Activated T-cell treated with anti-CD3 and anti-CD28 coated beads, Interleukin-2, amount 50 U/mL, for 4 hours (primary cell): Measurements from ENCODE around the gene CDH1. TPM values are rescaled to one million over a fixed set of nuclear protein-coding genes. Genes with fewer than 3 reads are reported as not detected.
"Not testable (repeated sequence)": the region's sequence is repeated elsewhere in the genome, so short reads cannot be mapped to it uniquely, and the experiment has no call there.

Experiments used
- ATAC-seq, 2 donors: fragments of 200-7000 bp; cut with Tn5 transposase; one replicate each; pipeline ENCODE4 v1.10.0; 2021
- DNase-seq: peaks from one replicate; pipeline ENCODE4 v3.0.0-alpha.2; 2020
- H3K27me3 Mint-ChIP-seq: one replicate; pipeline ENCODE4 v1.8.0; 2021; ENCODE audit warnings: low read depth, mixed read lengths
- H3K36me3 Mint-ChIP-seq: one replicate; pipeline ENCODE4 v1.8.0; 2022; ENCODE audit warnings: mixed read lengths; ENCODE audit not compliant: insufficient read depth
- H3K4me1 Mint-ChIP-seq: one replicate; pipeline ENCODE4 v1.8.0; 2021; ENCODE audit warnings: low read depth, mixed read lengths
- H3K4me3 Mint-ChIP-seq: one replicate; pipeline ENCODE4 v1.8.0; 2021; ENCODE audit warnings: mild to moderate bottlenecking, moderate library complexity, mixed read lengths
- H3K9me3 Mint-ChIP-seq: one replicate; pipeline ENCODE4 v1.8.0; 2021; ENCODE audit warnings: mixed read lengths
- total RNA-seq, 3 donors: library from RNA; stranded (reverse); gene quantifications; one replicate each; pipeline ENCODE4 v1.2.1, GENCODE V29; 2021

CDH1 gene
- total RNA-seq, 3 donors from 2014 or later = 0.71 to 1.8 (median 1.3) TPM

DNA sequence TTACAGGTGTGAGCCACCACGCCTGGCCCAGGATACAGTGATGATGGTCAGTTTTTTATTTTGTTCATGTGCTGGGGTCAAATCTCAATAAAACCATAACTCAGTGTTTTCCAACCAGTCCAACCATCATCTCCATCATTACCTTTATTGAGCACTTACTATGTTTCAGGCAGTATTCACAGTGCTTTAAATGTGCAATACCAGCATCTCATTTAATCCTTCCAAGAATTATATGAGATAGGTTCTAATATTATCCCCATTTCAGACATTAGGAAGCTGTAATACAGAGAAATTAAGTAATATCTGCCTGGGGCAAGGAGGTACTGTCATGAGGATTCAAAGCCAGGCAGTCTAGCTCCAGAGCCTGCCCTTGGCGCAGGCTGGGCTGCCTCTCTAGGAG is 69.3 kb downstream of the CDH1 start:
- Mint-ChIP-seq H3K27me3 (peaks cover 4% of the 10 kb centered on the region), H3K36me3 (no peaks in the 10 kb centered on the region), H3K4me1 (no peaks in the 10 kb centered on the region), H3K4me3 (no peak overlapping the region), H3K9me3 (no peaks in the 10 kb centered on the region)
- ATAC-seq = no peak
- DNase-seq = no peak

DNA sequence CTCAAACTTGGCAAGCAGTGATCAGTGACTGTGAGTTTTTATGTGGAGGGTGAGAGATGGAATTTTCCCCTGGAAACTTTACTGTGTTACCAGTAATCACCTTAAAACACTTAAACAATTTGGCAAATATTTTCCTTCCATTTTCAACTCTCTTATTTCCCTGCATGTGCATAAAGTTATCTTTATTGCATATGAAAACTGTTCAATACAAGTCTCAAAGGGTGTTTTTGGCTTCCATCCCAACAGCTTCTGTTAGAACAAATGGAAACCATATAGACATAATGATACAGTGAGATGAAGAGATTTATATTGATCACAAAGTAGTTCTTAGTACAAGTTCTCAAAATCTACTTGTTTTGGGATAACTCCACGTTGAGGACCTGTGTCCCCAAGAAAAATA is 69.9 kb downstream of the CDH1 start:
- peaks cover 4% of the 10 kb centered on the region for H3K27me3 Mint-ChIP-seq
- H3K4me3 Mint-ChIP-seq = no peak overlapping the region

GRCh38 chr16:68814516-68814915 is 77.4 kb downstream of the CDH1 start:
- DNase-seq = no peak
- H3K36me3 Mint-ChIP-seq = no peaks in the 10 kb centered on the region
- H3K27me3 Mint-ChIP-seq = peaks cover 2% of the 10 kb centered on the region
- no peak for ATAC-seq
- H3K9me3 Mint-ChIP-seq = no peaks in the 10 kb centered on the region
- no peaks in the 10 kb centered on the region for H3K4me1 Mint-ChIP-seq
- no peak overlapping the region for H3K4me3 Mint-ChIP-seq

More for the DNA sequence above, 69.9 kb downstream of the CDH1 start:
- DNase-seq (no peak), ATAC-seq (no peak)
- Mint-ChIP-seq H3K36me3 (no peaks in the 10 kb centered on the region), H3K4me1 (no peaks in the 10 kb centered on the region), H3K9me3 (no peaks in the 10 kb centered on the region)

- peaks cover 3% of the 10 kb centered on the region for H3K9me3 Mint-ChIP-seq
- DNase-seq = no peak
- H3K4me3 Mint-ChIP-seq = no peak overlapping the region
- no peaks in the 10 kb centered on the region for H3K27me3 Mint-ChIP-seq
- H3K36me3 Mint-ChIP-seq = no peaks in the 10 kb centered on the region
- H3K4me1 Mint-ChIP-seq = no peaks in the 10 kb centered on the region
- no peak for ATAC-seq
Observed at GRCh38 chr16:68823401-68824135, 86.5 kb downstream of the CDH1 start.

GRCh38 chr16:68825427-68825826 is 88.3 kb downstream of the CDH1 start:
- Mint-ChIP-seq H3K4me3 (no peak overlapping the region), H3K4me1 (no peaks in the 10 kb centered on the region), H3K9me3 (peaks cover 3% of the 10 kb centered on the region), H3K27me3 (no peaks in the 10 kb centered on the region), H3K36me3 (no peaks in the 10 kb centered on the region)
- ATAC-seq (no peak), DNase-seq (no peak)

DNA sequence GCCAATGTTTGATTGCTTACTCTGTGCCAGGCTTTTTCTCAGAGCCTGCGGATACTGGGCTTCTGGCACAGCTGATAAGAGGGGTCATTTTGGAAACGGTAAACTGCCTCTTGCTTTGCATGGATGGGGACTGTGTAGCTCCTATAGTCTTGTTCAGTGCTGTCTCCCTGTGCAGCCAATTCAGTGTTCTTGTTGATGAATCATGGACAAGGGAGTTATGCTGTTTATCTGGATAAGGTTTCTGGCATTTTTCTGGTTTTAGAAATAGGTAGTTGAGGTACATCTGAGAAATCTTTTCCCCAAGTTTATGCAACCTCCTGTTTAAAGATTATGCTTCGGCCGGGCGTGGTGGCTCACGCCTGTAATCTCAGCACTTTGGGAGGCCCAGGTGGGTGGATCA is 89.6 kb downstream of the CDH1 start:
- Mint-ChIP-seq H3K36me3 (no peaks in the 10 kb centered on the region), H3K4me1 (no peaks in the 10 kb centered on the region), H3K27me3 (peaks cover 3% of the 10 kb centered on the region), H3K4me3 (no peak overlapping the region), H3K9me3 (peaks cover 3% of the 10 kb centered on the region)
- ATAC-seq (no peak), DNase-seq (no peak)

- Mint-ChIP-seq H3K4me1 (no peaks in the 10 kb centered on the region), H3K27me3 (peaks cover 3% of the 10 kb centered on the region), H3K36me3 (no peaks in the 10 kb centered on the region), H3K4me3 (no peak overlapping the region), H3K9me3 (no peaks in the 10 kb centered on the region)
- ATAC-seq = no peak
- DNase-seq = no peak
Observed at GRCh38 chr16:68833251-68833650, 96.2 kb downstream of the CDH1 start.

GRCh38 chr16:68834550-68834949 is 97.5 kb downstream of the CDH1 start:
- Mint-ChIP-seq H3K4me1 (no peaks in the 10 kb centered on the region), H3K27me3 (peaks cover 3% of the 10 kb centered on the region), H3K36me3 (no peaks in the 10 kb centered on the region), H3K9me3 (no peaks in the 10 kb centered on the region), H3K4me3 (no peak overlapping the region)
- DNase-seq (no peak), ATAC-seq (no peak)

- DNase-seq (no peak), ATAC-seq (no peak)
- Mint-ChIP-seq H3K36me3 (no peaks in the 10 kb centered on the region), H3K9me3 (no peaks in the 10 kb centered on the region), H3K4me3 (no peak overlapping the region), H3K4me1 (no peaks in the 10 kb centered on the region), H3K27me3 (no peaks in the 10 kb centered on the region)
Observed at GRCh38 chr16:68835970-68836369, 98.9 kb downstream of the CDH1 start.

DNA sequence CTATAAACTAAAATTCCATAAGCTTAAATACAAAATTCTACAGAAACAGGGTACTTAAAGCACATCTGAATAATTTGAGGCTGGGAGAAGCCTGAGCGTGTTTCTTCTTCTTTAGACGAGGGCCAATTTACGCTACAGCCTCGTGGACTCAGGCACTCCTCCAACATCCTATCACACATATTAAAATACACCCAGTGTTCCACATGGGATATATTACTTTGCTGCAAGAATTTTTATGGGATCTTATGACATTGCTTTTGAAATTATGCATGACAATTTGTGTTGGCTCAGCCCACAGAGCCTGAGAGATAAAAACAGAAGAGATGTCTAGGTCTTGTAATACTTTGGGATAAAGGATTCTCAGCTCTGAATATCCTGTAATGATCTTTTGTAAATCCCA is 102.7 kb downstream of the CDH1 start:
- no peaks in the 10 kb centered on the region for H3K27me3 Mint-ChIP-seq
- ATAC-seq (no peak), DNase-seq (no peak)
- no peaks in the 10 kb centered on the region for H3K36me3 Mint-ChIP-seq
- peaks cover 16% of the 10 kb centered on the region for H3K4me1 Mint-ChIP-seq
- H3K9me3 Mint-ChIP-seq = no peaks in the 10 kb centered on the region
- H3K4me3 Mint-ChIP-seq = no peak overlapping the region

DNA sequence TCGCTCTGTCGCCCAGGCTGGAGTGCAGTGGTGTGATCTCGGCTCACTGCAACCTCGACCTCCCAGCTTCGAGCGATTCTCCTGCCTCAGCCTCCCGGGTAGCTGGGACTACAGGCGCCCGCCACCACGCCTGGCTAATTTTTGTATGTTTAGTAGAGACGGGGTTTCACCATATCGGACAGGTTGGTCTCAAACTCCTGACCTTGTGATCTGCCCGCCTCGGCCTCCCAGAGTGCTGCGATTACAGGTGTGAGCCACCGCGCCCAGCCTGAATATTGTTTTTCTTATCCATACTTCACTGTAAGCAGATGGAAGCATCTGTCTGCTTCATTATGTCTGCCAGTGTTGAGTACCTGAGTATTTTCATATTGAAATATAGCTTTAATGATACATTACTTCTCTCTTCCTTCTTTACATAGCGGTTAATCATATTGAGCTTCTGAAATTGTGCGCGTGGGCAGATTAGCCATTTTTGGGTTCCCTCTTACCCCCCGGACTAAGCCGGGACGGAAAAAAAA is 105.9 kb downstream of the CDH1 start:
- not testable (repeated sequence) for DNase-seq, H3K36me3 Mint-ChIP-seq, ATAC-seq, H3K9me3 Mint-ChIP-seq, H3K27me3 Mint-ChIP-seq
- H3K4me1 Mint-ChIP-seq = peaks cover 36% of the 10 kb centered on the region
- peak overlapping the region; percentile 98 for H3K4me3 Mint-ChIP-seq

DNA sequence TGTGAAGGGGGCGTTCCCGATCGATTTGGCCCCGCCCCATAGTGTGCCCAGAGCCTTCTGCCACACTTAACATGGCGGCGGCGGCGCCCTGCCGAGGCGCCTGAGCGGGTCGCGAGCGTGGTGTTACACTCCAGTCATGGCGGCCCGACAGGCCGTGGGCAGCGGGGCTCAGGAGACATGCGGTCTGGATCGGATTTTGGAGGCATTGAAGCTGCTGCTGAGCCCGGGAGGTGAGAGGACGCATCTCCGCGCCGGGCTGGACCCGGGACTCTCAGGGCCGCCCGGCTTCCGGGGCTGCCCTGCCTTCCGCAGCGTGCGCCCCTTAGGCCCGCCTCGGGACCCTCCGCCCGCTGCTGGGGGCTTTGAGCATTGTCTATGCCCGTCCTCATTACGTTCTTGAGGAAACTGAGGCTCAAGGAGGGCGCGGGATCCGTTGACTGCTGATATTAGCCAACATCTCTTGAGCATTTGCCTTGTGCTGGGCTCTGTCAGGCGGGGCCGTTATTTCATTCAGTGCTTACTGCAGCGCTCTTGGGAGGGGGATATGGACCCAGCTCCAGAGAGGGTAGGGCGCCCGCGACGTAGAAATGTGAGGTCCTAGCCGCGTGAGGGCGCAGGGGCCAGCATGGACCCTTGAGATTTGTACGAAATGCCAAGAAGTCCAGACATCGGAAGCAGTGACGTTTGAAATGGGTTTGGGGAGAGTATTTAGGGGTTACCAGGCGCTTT is 106.6 kb downstream of the CDH1 start, which contains the start of gene TANGO6:
TSS of gene TANGO6 (plus strand) at position 50 of the 729 bp plus-strand sequence. CDS start at position 137, 87 bp downstream.
- Mint-ChIP-seq H3K4me3 (peak within 1 kb of the TSS; percentile 98), H3K4me1 (peaks cover 36% of the 10 kb centered on the region), H3K27me3 (no peaks in the 10 kb centered on the region), H3K9me3 (no peaks in the 10 kb centered on the region), H3K36me3 (peaks cover 5% of the 10 kb centered on the region)
- DNase-seq (peak; percentile 95), ATAC-seq (peak; percentile 95)

DNA sequence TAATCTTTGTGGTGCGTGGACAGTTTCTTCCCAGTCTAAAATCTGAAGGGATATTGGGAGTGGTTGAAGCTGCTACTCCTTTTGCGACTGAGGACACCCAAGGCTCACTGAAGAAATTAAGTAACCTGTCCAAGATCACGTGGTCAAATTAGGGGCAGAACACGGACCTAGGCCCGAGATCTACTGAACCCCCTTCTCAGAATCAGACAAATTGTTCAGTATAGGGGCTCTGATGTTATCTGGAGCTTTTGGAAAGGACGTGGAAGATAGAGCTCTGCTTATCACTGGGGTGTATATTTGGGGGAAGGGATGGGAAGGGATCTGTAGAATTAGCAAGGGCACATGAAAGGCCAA is 107.1 kb downstream of the CDH1 start:
- no peaks in the 10 kb centered on the region for H3K9me3 Mint-ChIP-seq
- DNase-seq (no peak), ATAC-seq (no peak)
- peaks cover 36% of the 10 kb centered on the region for H3K4me1 Mint-ChIP-seq
- H3K4me3 Mint-ChIP-seq = peak overlapping the region; percentile 98
- peaks cover 5% of the 10 kb centered on the region for H3K36me3 Mint-ChIP-seq
- no peaks in the 10 kb centered on the region for H3K27me3 Mint-ChIP-seq

- Mint-ChIP-seq H3K4me3 (no peak overlapping the region), H3K27me3 (no peaks in the 10 kb centered on the region), H3K4me1 (peaks cover 35% of the 10 kb centered on the region), H3K9me3 (no peaks in the 10 kb centered on the region), H3K36me3 (peaks cover 13% of the 10 kb centered on the region)
- DNase-seq = no peak
- no peak for ATAC-seq
Observed at GRCh38 chr16:68848786-68849185, 111.7 kb downstream of the CDH1 start.

GRCh38 chr16:68850481-68850880 is 113.4 kb downstream of the CDH1 start:
- Mint-ChIP-seq H3K4me3 (no peak overlapping the region), H3K36me3 (peaks cover 15% of the 10 kb centered on the region), H3K27me3 (no peaks in the 10 kb centered on the region), H3K9me3 (no peaks in the 10 kb centered on the region), H3K4me1 (peaks cover 24% of the 10 kb centered on the region)
- DNase-seq = no peak
- no peak for ATAC-seq
